ENCODE results near the gene CCDC191. TPM values are rescaled to one million over a fixed set of nuclear protein-coding genes. Genes with fewer than 3 reads are reported as not detected.

The CCDC191 gene
- total and polyA plus RNA-seq, 2 experiments from 2014 or later: 5.3 to 5.4 TPM

- no peaks in the 10 kb centered on the region for H3K36me3 ChIP-seq
- no peaks in the 10 kb centered on the region for H3K9me3 ChIP-seq (ENCODE audit: low read depth)
Observed at GRCh38 chr3:114095796-114096195, 39.5 kb upstream of the CCDC191 start.

GRCh38 chr3:114093596-114093995 lies 37.3 kb upstream of the CCDC191 start:
- DNase-seq (ENCODE audit: low read depth in 1 of 2, low spot score in 1 of 2): peak; percentile 10 to 81
- no peak overlapping the region for H3K4me3 ChIP-seq
- peaks cover 4% of the 10 kb centered on the region for H3K4me1 ChIP-seq (ENCODE audit: low read depth)
- no peaks in the 10 kb centered on the region for H3K36me3 ChIP-seq
- TF ChIP-seq CTCF (IDR thresholded peaks at IDR 0.05; ENCODE audit: low read depth, low read length): no peak
- no peaks in the 10 kb centered on the region for H3K27me3 ChIP-seq
- no peaks in the 10 kb centered on the region for H3K9me3 ChIP-seq (ENCODE audit: low read depth)
- H3K27ac ChIP-seq: no peak overlapping the region

More at GRCh38 chr3:114095796-114096195, 39.5 kb upstream of the CCDC191 start:
- no peak overlapping the region for H3K4me3 ChIP-seq
- H3K27ac ChIP-seq: no peak overlapping the region
- no peak for DNase-seq (ENCODE audit: low read depth in 1 of 2, low spot score in 1 of 2)
- H3K27me3 ChIP-seq: no peaks in the 10 kb centered on the region
- no peak for TF ChIP-seq CTCF (IDR thresholded peaks at IDR 0.05; ENCODE audit: low read depth, low read length)
- peaks cover 4% of the 10 kb centered on the region for H3K4me1 ChIP-seq (ENCODE audit: low read depth)

GRCh38 chr3:114093016-114093380 lies 36.7 kb upstream of the CCDC191 start:
- no peaks in the 10 kb centered on the region for H3K9me3 ChIP-seq (ENCODE audit: low read depth)
- H3K27ac ChIP-seq: no peak overlapping the region
- no peak for TF ChIP-seq CTCF (IDR thresholded peaks at IDR 0.05; ENCODE audit: low read depth, low read length)
- no peak overlapping the region for H3K4me3 ChIP-seq
- H3K36me3 ChIP-seq: no peaks in the 10 kb centered on the region
- H3K27me3 ChIP-seq: no peaks in the 10 kb centered on the region
- no peak for DNase-seq (ENCODE audit: low read depth in 1 of 2, low spot score in 1 of 2)
- H3K4me1 ChIP-seq (ENCODE audit: low read depth): peaks cover 4% of the 10 kb centered on the region

GRCh38 chr3:114092151-114093015 lies 36.1 kb upstream of the CCDC191 start:
- no peak overlapping the region for H3K4me3 ChIP-seq
- H3K36me3 ChIP-seq: no peaks in the 10 kb centered on the region
- no peaks in the 10 kb centered on the region for H3K27me3 ChIP-seq
- DNase-seq (ENCODE audit: low read depth in 1 of 2, low spot score in 1 of 2): peak in 1 of 2 donors; percentile 37
- H3K27ac ChIP-seq: no peak overlapping the region
- H3K4me1 ChIP-seq (ENCODE audit: low read depth): peaks cover 4% of the 10 kb centered on the region
- no peak for TF ChIP-seq CTCF (IDR thresholded peaks at IDR 0.05; ENCODE audit: low read depth, low read length)
- no peaks in the 10 kb centered on the region for H3K9me3 ChIP-seq (ENCODE audit: low read depth)

- H3K4me1 ChIP-seq (ENCODE audit: low read depth): peaks cover 4% of the 10 kb centered on the region
- no peaks in the 10 kb centered on the region for H3K9me3 ChIP-seq (ENCODE audit: low read depth)
- no peak for DNase-seq (ENCODE audit: low read depth in 1 of 2, low spot score in 1 of 2)
- no peaks in the 10 kb centered on the region for H3K27me3 ChIP-seq
- no peak for TF ChIP-seq CTCF (IDR thresholded peaks at IDR 0.05; ENCODE audit: low read depth, low read length)
- H3K36me3 ChIP-seq: peaks cover 9% of the 10 kb centered on the region
- no peak overlapping the region for H3K27ac ChIP-seq
- H3K4me3 ChIP-seq: no peak overlapping the region
Observed at GRCh38 chr3:114089675-114090074, 33.3 kb upstream of the CCDC191 start.
